CD4-positive, alpha-beta T cell (primary cell): ENCODE measurements around the gene MVD. TPM values are rescaled to one million over a fixed set of nuclear protein-coding genes. Genes with fewer than 3 reads are reported as not detected.
"Not testable (repeated sequence)": the region's sequence is repeated elsewhere in the genome, so short reads cannot be mapped to it uniquely, and the experiment has no call there.

Experiments used
- ATAC-seq: fragments of 200-7000 bp; cut with Tn5 transposase; one replicate; pipeline ENCODE4 v1.10.0; 2022; ENCODE audit warnings: mild to moderate bottlenecking; ENCODE audit not compliant: poor library complexity
- CTCF ChIA-PET: fragments of 350-600 bp; sonication (Branson Sonifier 250); formaldehyde crosslinking; loops from one replicate; lab custom pipeline; 2021; ENCODE audit warnings: antibody characterized with exemption, inconsistent platforms; lab: Charles Lee
- POLR2A ChIA-PET: fragments of 350-600 bp; sonication (Branson Sonifier 250); formaldehyde crosslinking; loops from one replicate; lab custom pipeline; 2021; ENCODE audit warnings: antibody characterized with exemption, inconsistent platforms; lab: Charles Lee
- DNase-seq, 14 experiments: peaks; one replicate each; pipeline ENCODE4 v3.0.0-alpha.2; 2013 to 2020; ENCODE audit warnings: mixed read lengths in 2 of 14
- H3K27ac ChIP-seq, 2 donors: one replicate each; pipeline versions ENCODE4 v1.5.1 to v1.7.0; 2013; ENCODE audit warnings: low read length in 2 of 2, low read depth in 1 of 2, mild to moderate bottlenecking in 1 of 2
- H3K27me3 ChIP-seq, 2 experiments: 1 replicate in 1 of 2; 2 replicates in 1 of 2; pipeline versions ENCODE4 v1.6.1 to v1.7.0; 2013; ENCODE audit warnings: low read length in 2 of 2, control low read depth in 1 of 2, mild to moderate bottlenecking in 1 of 2, moderate library complexity in 1 of 2; ENCODE audit not compliant: insufficient read depth in 2 of 2, control insufficient read depth in 1 of 2
- H3K36me3 ChIP-seq: one replicate; pipeline ENCODE4 v1.6.1; 2013; ENCODE audit warnings: low read length, control low read depth; ENCODE audit not compliant: insufficient read depth
- H3K4me1 ChIP-seq: one replicate; pipeline ENCODE4 v1.6.1; 2013; ENCODE audit warnings: low read length, control low read depth; ENCODE audit not compliant: insufficient read depth
- H3K4me3 ChIP-seq: one replicate; pipeline ENCODE4 v1.5.1; 2013; ENCODE audit warnings: mild to moderate bottlenecking, low read length, moderate library complexity
- H3K9me3 ChIP-seq, 2 experiments: 1 replicate in 1 of 2; 2 replicates in 1 of 2; pipeline versions ENCODE4 v1.6.1 to v1.7.0; 2013; ENCODE audit warnings: low read length in 2 of 2, mild to moderate bottlenecking in 2 of 2, control low read depth in 1 of 2, moderate library complexity in 1 of 2; ENCODE audit not compliant: control insufficient read depth in 1 of 2, insufficient read depth in 1 of 2
- H3K27ac Mint-ChIP-seq: one replicate; pipeline ENCODE4 v1.8.0; 2020; ENCODE audit warnings: mixed read lengths
- H3K27me3 Mint-ChIP-seq: one replicate; pipeline ENCODE4 v1.8.0; 2021; ENCODE audit warnings: mixed read lengths
- H3K36me3 Mint-ChIP-seq: one replicate; pipeline ENCODE4 v1.8.0; 2021; ENCODE audit warnings: low read depth, mixed read lengths
- H3K4me1 Mint-ChIP-seq: one replicate; pipeline ENCODE4 v1.8.0; 2021; ENCODE audit warnings: low read depth, mixed read lengths
- H3K4me3 Mint-ChIP-seq: one replicate; pipeline ENCODE4 v1.8.0; 2020; ENCODE audit warnings: mild to moderate bottlenecking, mixed read lengths
- H3K9me3 Mint-ChIP-seq: one replicate; pipeline ENCODE4 v1.8.0; 2020; ENCODE audit warnings: mixed read lengths
- intact Hi-C, 2 experiments: fragments of 100-400 bp; cut with DNase I in 1 of 2; cut with micrococcal nuclease in 1 of 2; formaldehyde crosslinking; loops; one replicate each; pipeline versions ENCODE4 v1.15.1 to v1.9.0; 2023 to 2025; cut with DNase I, micrococcal nuclease
- total RNA-seq, 174 experiments: library from RNA in 2 of 174; stranded (reverse) in 2 of 174; gene quantifications; one replicate each; pipeline ENCODE4 v1.2.3 and lab custom pipeline; 2021 to 2026
- TF ChIP-seq, protein P1 (sequence below): fragments of 200-600 bp; IDR thresholded peaks from one replicate; pipeline ENCODE4 v1.8.0; 2022; ENCODE audit warnings: antibody characterized with exemption, mild to moderate bottlenecking

MVD gene
- total RNA-seq, 2 experiments from 2014 or later: 74.2 to 76.9 TPM

- peaks cover 9% of the 10 kb centered on the region for H3K4me1 Mint-ChIP-seq
- no peak overlapping the region for H3K27ac Mint-ChIP-seq
- H3K27me3 ChIP-seq: no peaks in the 10 kb centered on the region
- no peak for ATAC-seq
- intact Hi-C loops: no loop called here
- no peaks in the 10 kb centered on the region for H3K4me1 ChIP-seq
- ChIA-PET POLR2A (no interaction called here), CTCF (no interaction called here)
- H3K36me3 Mint-ChIP-seq: peaks cover 80% of the 10 kb centered on the region
- DNase-seq: no peak
- no peaks in the 10 kb centered on the region for H3K27me3 Mint-ChIP-seq
- no peaks in the 10 kb centered on the region for H3K9me3 Mint-ChIP-seq
- TF ChIP-seq, protein P1, sequence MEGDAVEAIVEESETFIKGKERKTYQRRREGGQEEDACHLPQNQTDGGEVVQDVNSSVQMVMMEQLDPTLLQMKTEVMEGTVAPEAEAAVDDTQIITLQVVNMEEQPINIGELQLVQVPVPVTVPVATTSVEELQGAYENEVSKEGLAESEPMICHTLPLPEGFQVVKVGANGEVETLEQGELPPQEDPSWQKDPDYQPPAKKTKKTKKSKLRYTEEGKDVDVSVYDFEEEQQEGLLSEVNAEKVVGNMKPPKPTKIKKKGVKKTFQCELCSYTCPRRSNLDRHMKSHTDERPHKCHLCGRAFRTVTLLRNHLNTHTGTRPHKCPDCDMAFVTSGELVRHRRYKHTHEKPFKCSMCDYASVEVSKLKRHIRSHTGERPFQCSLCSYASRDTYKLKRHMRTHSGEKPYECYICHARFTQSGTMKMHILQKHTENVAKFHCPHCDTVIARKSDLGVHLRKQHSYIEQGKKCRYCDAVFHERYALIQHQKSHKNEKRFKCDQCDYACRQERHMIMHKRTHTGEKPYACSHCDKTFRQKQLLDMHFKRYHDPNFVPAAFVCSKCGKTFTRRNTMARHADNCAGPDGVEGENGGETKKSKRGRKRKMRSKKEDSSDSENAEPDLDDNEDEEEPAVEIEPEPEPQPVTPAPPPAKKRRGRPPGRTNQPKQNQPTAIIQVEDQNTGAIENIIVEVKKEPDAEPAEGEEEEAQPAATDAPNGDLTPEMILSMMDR: no peak
- H3K9me3 ChIP-seq: no peaks in the 10 kb centered on the region
- H3K4me3 ChIP-seq: no peak overlapping the region
- H3K27ac ChIP-seq: no peak overlapping the region
- peaks cover 62% of the 10 kb centered on the region for H3K36me3 ChIP-seq
- H3K4me3 Mint-ChIP-seq: no peak overlapping the region
Measured at GRCh38 chr16:88613293-88613692, 49.6 kb downstream of the MVD start.

DNA sequence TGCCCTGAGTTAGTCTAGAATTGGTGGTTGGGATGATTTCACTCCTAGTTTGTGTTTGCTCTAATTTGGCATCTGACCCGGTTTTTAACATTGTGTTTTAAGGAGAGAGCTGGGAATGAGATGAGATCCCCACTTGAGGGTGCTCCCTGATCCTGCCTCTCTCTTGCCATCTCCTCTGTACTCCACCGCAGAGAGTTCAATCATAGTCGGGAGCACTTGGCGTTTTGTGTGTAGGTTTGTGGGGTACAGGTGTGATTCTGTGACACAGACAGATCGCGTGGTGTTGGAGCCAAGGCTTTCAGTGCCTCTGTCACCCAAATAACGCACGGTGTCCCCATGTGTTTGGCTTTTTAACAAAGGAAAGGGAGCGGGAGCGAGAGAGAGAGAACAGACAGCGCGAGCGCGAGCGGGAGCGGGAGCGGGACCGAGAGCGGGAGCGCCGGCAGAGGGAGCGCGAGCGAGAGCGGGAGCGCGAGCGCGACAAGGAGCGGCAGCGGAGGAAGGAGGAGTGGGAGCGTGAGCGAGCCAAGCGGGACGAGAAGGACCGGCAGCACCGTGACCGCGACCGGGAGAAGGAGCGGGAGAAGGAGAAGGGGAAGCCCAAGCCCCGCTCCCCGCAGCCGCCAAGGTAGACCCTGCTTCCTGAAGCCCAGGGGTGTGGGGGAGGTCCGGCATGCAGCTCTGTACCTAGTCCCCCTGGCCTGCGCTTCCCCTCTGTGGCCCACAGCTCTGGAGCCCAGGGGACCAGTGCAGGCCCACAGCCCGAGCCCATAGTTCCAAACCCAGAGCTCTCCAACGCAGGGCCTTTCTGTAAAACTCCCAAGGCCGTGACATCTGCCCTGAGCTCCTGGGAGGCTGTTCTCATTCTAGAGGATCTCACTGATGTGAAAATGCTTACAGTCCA is 51.7 kb downstream of the MVD start:
- H3K4me1 Mint-ChIP-seq: peaks cover 9% of the 10 kb centered on the region
- intact Hi-C loops: no loop called here
- peaks cover 78% of the 10 kb centered on the region for H3K36me3 Mint-ChIP-seq
- H3K27ac Mint-ChIP-seq: no peak overlapping the region
- no peak overlapping the region for H3K4me3 Mint-ChIP-seq
- CTCF ChIA-PET: interaction anchor here (1.6 kb wide), 1 partner anchor 70 kb away, joined by 3 read pairs; no protein-coding TSS in a partner anchor
- Histone ChIP-seq H3K36me3 (peaks cover 63% of the 10 kb centered on the region), H3K9me3 (no peaks in the 10 kb centered on the region), H3K27ac (no peak overlapping the region), H3K4me3 (no peak overlapping the region), H3K27me3 (no peaks in the 10 kb centered on the region), H3K4me1 (no peaks in the 10 kb centered on the region)
- no peak for ATAC-seq
- no peaks in the 10 kb centered on the region for H3K27me3 Mint-ChIP-seq
- POLR2A ChIA-PET: no interaction called here
- no peaks in the 10 kb centered on the region for H3K9me3 Mint-ChIP-seq
- DNase-seq: no peak
- TF ChIP-seq, protein P1: no peak

GRCh38 chr16:88610080-88610479 is 52.8 kb downstream of the MVD start:
- Mint-ChIP-seq H3K4me1 (peaks cover 9% of the 10 kb centered on the region), H3K9me3 (no peaks in the 10 kb centered on the region)

GRCh38 chr16:88609426-88609825 is 53.5 kb downstream of the MVD start:
- H3K4me3 Mint-ChIP-seq, H3K4me1 Mint-ChIP-seq, H3K27ac Mint-ChIP-seq, POLR2A ChIA-PET, H3K9me3 Mint-ChIP-seq, H3K27me3 ChIP-seq, ATAC-seq, CTCF ChIA-PET, DNase-seq, H3K27ac ChIP-seq, H3K27me3 Mint-ChIP-seq, H3K4me3 ChIP-seq, intact Hi-C loops, H3K9me3 ChIP-seq, H3K4me1 ChIP-seq: not testable (repeated sequence)
- H3K36me3 ChIP-seq: peaks cover 63% of the 10 kb centered on the region
- H3K36me3 Mint-ChIP-seq: peaks cover 78% of the 10 kb centered on the region

More at GRCh38 chr16:88610080-88610479, 52.8 kb downstream of the MVD start:
- Mint-ChIP-seq H3K27ac (no peak overlapping the region), H3K27me3 (no peaks in the 10 kb centered on the region), H3K4me3 (no peak overlapping the region), H3K36me3 (peaks cover 78% of the 10 kb centered on the region)
- intact Hi-C loops: no loop called here
- TF ChIP-seq, protein P1: no peak
- H3K27me3 ChIP-seq: no peaks in the 10 kb centered on the region
- H3K36me3 ChIP-seq: peaks cover 63% of the 10 kb centered on the region
- no peak for ATAC-seq
- H3K4me3 ChIP-seq: no peak overlapping the region
- no peak overlapping the region for H3K27ac ChIP-seq
- no peaks in the 10 kb centered on the region for H3K4me1 ChIP-seq
- POLR2A ChIA-PET: no interaction called here
- H3K9me3 ChIP-seq: no peaks in the 10 kb centered on the region
- CTCF ChIA-PET: no interaction called here
- DNase-seq: no peak
